Trophoblast cell (in vitro differentiated cells and primary cell): ENCODE data around the gene NRDE2.
"Not testable (repeated sequence)": the region's sequence is repeated elsewhere in the genome, so short reads cannot be mapped to it uniquely, and the experiment has no call there.

Experiments
- DNase-seq, 2 donors: peaks; one replicate each; pipeline ENCODE4 v3.0.0-alpha.2; 2016
- H2AFZ ChIP-seq: 2 replicates; pipeline ENCODE4 v1.6.1; 2013; ENCODE audit warnings: low read length, moderate library complexity, mild to moderate bottlenecking; ENCODE audit not compliant: insufficient read depth, poor library complexity
- H2AK5ac ChIP-seq: 2 replicates; pipeline ENCODE4 v1.6.1; 2013; ENCODE audit warnings: mild to moderate bottlenecking, low read length
- H2BK120ac ChIP-seq: 2 replicates; pipeline ENCODE4 v1.6.1; 2013; ENCODE audit warnings: low read length, mild to moderate bottlenecking, moderate library complexity; ENCODE audit not compliant: insufficient read depth, poor library complexity
- H2BK12ac ChIP-seq: 2 replicates; pipeline ENCODE4 v1.6.1; 2013; ENCODE audit warnings: mild to moderate bottlenecking, low read length, moderate library complexity
- H2BK5ac ChIP-seq: 2 replicates; pipeline ENCODE4 v1.6.1; 2013; ENCODE audit warnings: low read length, low read depth, moderate library complexity, mild to moderate bottlenecking; ENCODE audit not compliant: poor library complexity
- H3K14ac ChIP-seq: 2 replicates; pipeline ENCODE4 v1.6.1; 2013; ENCODE audit warnings: mild to moderate bottlenecking, low read length
- H3K18ac ChIP-seq: 2 replicates; pipeline ENCODE4 v1.6.1; 2013; ENCODE audit warnings: mild to moderate bottlenecking, low read length
- H3K23ac ChIP-seq: 2 replicates; pipeline ENCODE4 v1.6.1; 2013; ENCODE audit warnings: low read length
- H3K27ac ChIP-seq: 2 replicates; pipeline ENCODE4 v1.5.1; 2013; ENCODE audit warnings: low read depth, mild to moderate bottlenecking, inconsistent platforms, low read length, moderate library complexity
- H3K27me3 ChIP-seq: 2 replicates; pipeline ENCODE4 v1.6.1; 2013; ENCODE audit warnings: inconsistent platforms, mild to moderate bottlenecking, low read length, moderate library complexity; ENCODE audit not compliant: insufficient read depth
- H3K36me3 ChIP-seq, 2 experiments: 1 replicate in 1 of 2; 2 replicates in 1 of 2; pipeline ENCODE4 v1.6.1; 2013; ENCODE audit warnings: low read length in 2 of 2, mild to moderate bottlenecking in 2 of 2, moderate library complexity in 1 of 2; ENCODE audit not compliant: insufficient read depth in 2 of 2, control insufficient read depth in 1 of 2
- H3K4ac ChIP-seq: 2 replicates; pipeline ENCODE4 v1.6.1; 2013; ENCODE audit warnings: low read depth, mild to moderate bottlenecking, low read length, moderate library complexity
- H3K4me1 ChIP-seq, 2 experiments: 1 replicate in 1 of 2; 2 replicates in 1 of 2; pipeline ENCODE4 v1.6.1; 2013; ENCODE audit warnings: low read length in 2 of 2, mild to moderate bottlenecking in 2 of 2, moderate library complexity in 1 of 2; ENCODE audit not compliant: insufficient read depth in 2 of 2, control insufficient read depth in 1 of 2
- H3K4me2 ChIP-seq: 2 replicates; pipeline ENCODE4 v1.6.1; 2013; ENCODE audit warnings: inconsistent platforms, mild to moderate bottlenecking, low read length, moderate library complexity
- H3K4me3 ChIP-seq: 2 replicates; pipeline ENCODE4 v1.5.1; 2013; ENCODE audit warnings: mild to moderate bottlenecking, low read depth, low read length, inconsistent platforms
- H3K79me1 ChIP-seq: one replicate; pipeline ENCODE4 v1.6.1; 2013; ENCODE audit warnings: low read length
- H3K79me2 ChIP-seq: 2 replicates; pipeline ENCODE4 v1.6.1; 2013; ENCODE audit warnings: low read length, mild to moderate bottlenecking; ENCODE audit not compliant: control insufficient read depth, insufficient read depth, poor library complexity
- H3K9ac ChIP-seq: 2 replicates; pipeline ENCODE4 v1.6.1; 2013; ENCODE audit warnings: mild to moderate bottlenecking, low read length
- H3K9me3 ChIP-seq: 2 replicates; pipeline ENCODE4 v1.6.1; 2013; ENCODE audit warnings: low read depth, mild to moderate bottlenecking, control low read depth, inconsistent platforms, low read length; ENCODE audit not compliant: insufficient read depth
- H4K12ac ChIP-seq: 2 replicates; pipeline ENCODE4 v1.6.1; 2013; ENCODE audit warnings: low read depth, mild to moderate bottlenecking, low read length, moderate library complexity
- H4K8ac ChIP-seq: 2 replicates; pipeline ENCODE4 v1.6.1; 2013; ENCODE audit warnings: low read depth, mild to moderate bottlenecking, low read length, moderate library complexity
- H4K91ac ChIP-seq: one replicate; pipeline ENCODE4 v1.6.1; 2013; ENCODE audit warnings: low read depth, mild to moderate bottlenecking, low read length, moderate library complexity
- WGBS: extraction: QIAGEN DNeasy Blood & Tissue Kit; methylation state at CpG from one replicate; pipeline ENCODE4 v1.1.7; 2013; ENCODE audit warnings: missing lambda C conversion rate; ENCODE audit not compliant: insufficient read length, insufficient coverage; ENCODE audit errors: extremely low coverage; 5-methylcytosine and 5-hydroxymethylcytosine counted together

Gene NRDE2

DNA sequence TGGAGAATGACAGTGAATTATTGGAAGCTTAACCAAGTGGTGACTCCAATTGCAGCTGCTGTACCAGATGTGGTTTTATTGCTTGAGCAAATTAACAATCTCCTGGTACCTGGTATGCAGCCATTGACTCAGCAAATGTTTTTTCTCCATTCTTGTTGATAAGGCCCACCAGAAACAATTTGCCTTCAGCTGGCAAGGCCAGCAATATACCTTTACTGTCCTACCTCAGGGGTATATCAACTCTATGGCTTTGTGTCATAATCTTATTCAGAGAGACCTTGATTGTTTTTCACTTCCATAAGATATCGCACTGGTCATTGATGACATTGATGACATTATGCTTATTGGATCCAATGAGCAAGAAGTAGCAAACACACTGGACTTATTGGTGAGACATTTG is 101.8 kb downstream of the NRDE2 start:
- not testable (repeated sequence) for H3K79me2 ChIP-seq, H3K36me3 ChIP-seq, H2BK12ac ChIP-seq, H3K4ac ChIP-seq, H3K23ac ChIP-seq, H3K9ac ChIP-seq, H2AK5ac ChIP-seq, H2BK5ac ChIP-seq, H3K14ac ChIP-seq, H3K4me2 ChIP-seq, H4K12ac ChIP-seq, H3K18ac ChIP-seq, H2BK120ac ChIP-seq, H3K79me1 ChIP-seq, H4K91ac ChIP-seq, H3K27ac ChIP-seq, H3K4me3 ChIP-seq, H3K9me3 ChIP-seq, H4K8ac ChIP-seq, H2AFZ ChIP-seq, H3K27me3 ChIP-seq, H3K4me1 ChIP-seq, DNase-seq
- WGBS, result no CpG with 5 or more reads among the region's 1 CpG

GRCh38 chr14:90228478-90228877 is 103.3 kb downstream of the NRDE2 start:
- H3K4me1 ChIP-seq, result no peaks in the 10 kb centered on the region
- H3K18ac ChIP-seq, result no peak overlapping the region
- no peak overlapping the region for H3K27ac ChIP-seq
- H3K27me3 ChIP-seq, result no peaks in the 10 kb centered on the region
- WGBS, result no CpG with 5 or more reads among the region's 4 CpGs
- H3K36me3 ChIP-seq, result no peaks in the 10 kb centered on the region
- H4K8ac ChIP-seq, result no peak overlapping the region
- H3K23ac ChIP-seq, result no peak overlapping the region
- H4K12ac ChIP-seq, result no peak overlapping the region
- no peak overlapping the region for H2BK12ac ChIP-seq
- no peak overlapping the region for H2BK5ac ChIP-seq
- no peak overlapping the region for H3K4me3 ChIP-seq
- H2BK120ac ChIP-seq, result no peak overlapping the region
- H4K91ac ChIP-seq, result no peak overlapping the region
- no peak for DNase-seq
- H2AFZ ChIP-seq, result no peak overlapping the region
- H3K4ac ChIP-seq, result no peak overlapping the region
- H3K79me1 ChIP-seq, result no peaks in the 10 kb centered on the region
- no peak overlapping the region for H2AK5ac ChIP-seq
- no peaks in the 10 kb centered on the region for H3K9me3 ChIP-seq
- no peak overlapping the region for H3K14ac ChIP-seq
- H3K79me2 ChIP-seq, result no peaks in the 10 kb centered on the region
- no peak overlapping the region for H3K9ac ChIP-seq
- no peak overlapping the region for H3K4me2 ChIP-seq
